Measurements from ENCODE around the gene RAET1L. TPM values are rescaled to one million over a fixed set of nuclear protein-coding genes. Genes with fewer than 3 reads are reported as not detected.

RAET1L gene
- total and polyA plus RNA-seq, 10 of the 15 experiments (the other 5 are each of a cell fraction or from before 2014, with no cell fraction given) = not detected

DNA sequence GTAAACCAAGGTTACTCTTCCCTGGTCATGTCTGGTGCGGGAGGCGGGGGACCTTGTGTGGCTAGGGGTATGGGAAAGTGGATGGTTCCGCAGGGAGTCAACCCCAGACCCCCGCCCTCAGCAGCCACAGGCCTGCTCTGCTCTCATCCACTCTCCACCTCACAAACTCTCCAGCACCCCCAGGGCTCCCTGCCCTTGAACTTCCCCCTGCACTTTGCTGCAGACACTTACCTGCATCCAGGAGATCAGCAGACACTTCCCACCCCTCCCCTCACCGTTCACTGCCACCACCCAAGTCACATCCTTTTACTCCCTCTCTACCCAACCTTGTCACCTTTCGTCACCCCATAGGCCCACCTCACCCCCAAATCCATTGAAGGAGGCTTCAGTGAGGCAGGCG lies 3.9 kb upstream of the RAET1L start:
- Histone ChIP-seq H3K27me3 (replicated peaks in 1 of 2; ENCODE audit: control insufficient read depth in 2 of 2, insufficient read depth in 2 of 2, low read length in 1 of 2) (peaks cover 0 to 17% of the 10 kb centered on the region in 2 experiments; a peak in 3 of 4 replicates), H4K20me1 (ENCODE audit: control insufficient read depth, insufficient read depth) (no peaks in the 10 kb centered on the region), H3K4me3 (no peak overlapping the region), H3K27ac (ENCODE audit: control insufficient read depth, insufficient read depth) (no peak overlapping the region), H3K9ac (ENCODE audit: control insufficient read depth, insufficient read depth, low read length) (no peak overlapping the region), H2AFZ (ENCODE audit: control insufficient read depth, low read depth, low read length) (no peak overlapping the region), H3K4me2 (ENCODE audit: control insufficient read depth, insufficient read depth) (no peak overlapping the region), H3K79me2 (ENCODE audit: control insufficient read depth, insufficient read depth, low read length) (no peaks in the 10 kb centered on the region), H3K9me3 (replicated peaks; ENCODE audit: control insufficient read depth, insufficient read depth, low read length) (no peaks in the 10 kb centered on the region), H3K36me3 (ENCODE audit: control insufficient read depth in 2 of 2, insufficient read depth in 2 of 2, low read length in 1 of 2) (no peaks in the 10 kb centered on the region), H3K4me1 (ENCODE audit: control insufficient read depth, insufficient read depth, low read length) (no peaks in the 10 kb centered on the region; the same call in 1 of the 2 replicates)
- no peak for FAIRE-seq
- no TSS peak for BruUV-seq (replicated peaks)
- in situ Hi-C loops (cut with MboI) (no loop called here), intact Hi-C loops (cut with micrococcal nuclease; ENCODE audit: unreplicated experiment) (no loop called here)
- POLR2A ChIA-PET = no interaction called here
- no peak for ATAC-seq
- SMC1A ChIA-PET (ENCODE audit: uncharacterized antibody, unreplicated experiment) = no interaction called here
- 52% methylated on average over 7 of the region's 7 CpGs for WGBS (ENCODE audit: insufficient coverage, insufficient replicate concordance, low lambda C conversion rate, missing lambda C conversion rate)
- RAD21 ChIA-PET (ENCODE audit: unreplicated experiment) = no interaction called here
- DNase-seq (ENCODE audit: low read depth, low spot score) = no peak
- TF ChIP-seq RBBP5 (conservative IDR thresholded peaks at IDR 0.05) (no peak), ZNF274 (IDR thresholded peaks at IDR 0.05; ENCODE audit: insufficient read depth, insufficient read length) (no peak), ZBED1 (IDR thresholded peaks at IDR 0.05; ENCODE audit: borderline replicate concordance) (no peak), SREBF1 (IDR thresholded peaks at IDR 0.05; ENCODE audit: low read length) (no peak)
- TF ChIP-seq, protein P1, sequence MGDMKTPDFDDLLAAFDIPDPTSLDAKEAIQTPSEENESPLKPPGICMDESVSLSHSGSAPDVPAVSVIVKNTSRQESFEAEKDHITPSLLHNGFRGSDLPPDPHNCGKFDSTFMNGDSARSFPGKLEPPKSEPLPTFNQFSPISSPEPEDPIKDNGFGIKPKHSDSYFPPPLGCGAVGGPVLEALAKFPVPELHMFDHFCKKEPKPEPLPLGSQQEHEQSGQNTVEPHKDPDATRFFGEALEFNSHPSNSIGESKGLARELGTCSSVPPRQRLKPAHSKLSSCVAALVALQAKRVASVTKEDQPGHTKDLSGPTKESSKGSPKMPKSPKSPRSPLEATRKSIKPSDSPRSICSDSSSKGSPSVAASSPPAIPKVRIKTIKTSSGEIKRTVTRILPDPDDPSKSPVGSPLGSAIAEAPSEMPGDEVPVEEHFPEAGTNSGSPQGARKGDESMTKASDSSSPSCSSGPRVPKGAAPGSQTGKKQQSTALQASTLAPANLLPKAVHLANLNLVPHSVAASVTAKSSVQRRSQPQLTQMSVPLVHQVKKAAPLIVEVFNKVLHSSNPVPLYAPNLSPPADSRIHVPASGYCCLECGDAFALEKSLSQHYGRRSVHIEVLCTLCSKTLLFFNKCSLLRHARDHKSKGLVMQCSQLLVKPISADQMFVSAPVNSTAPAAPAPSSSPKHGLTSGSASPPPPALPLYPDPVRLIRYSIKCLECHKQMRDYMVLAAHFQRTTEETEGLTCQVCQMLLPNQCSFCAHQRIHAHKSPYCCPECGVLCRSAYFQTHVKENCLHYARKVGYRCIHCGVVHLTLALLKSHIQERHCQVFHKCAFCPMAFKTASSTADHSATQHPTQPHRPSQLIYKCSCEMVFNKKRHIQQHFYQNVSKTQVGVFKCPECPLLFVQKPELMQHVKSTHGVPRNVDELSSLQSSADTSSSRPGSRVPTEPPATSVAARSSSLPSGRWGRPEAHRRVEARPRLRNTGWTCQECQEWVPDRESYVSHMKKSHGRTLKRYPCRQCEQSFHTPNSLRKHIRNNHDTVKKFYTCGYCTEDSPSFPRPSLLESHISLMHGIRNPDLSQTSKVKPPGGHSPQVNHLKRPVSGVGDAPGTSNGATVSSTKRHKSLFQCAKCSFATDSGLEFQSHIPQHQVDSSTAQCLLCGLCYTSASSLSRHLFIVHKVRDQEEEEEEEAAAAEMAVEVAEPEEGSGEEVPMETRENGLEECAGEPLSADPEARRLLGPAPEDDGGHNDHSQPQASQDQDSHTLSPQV (IDR thresholded peaks at IDR 0.05) = no peak
- TF ChIP-seq, protein P2, sequence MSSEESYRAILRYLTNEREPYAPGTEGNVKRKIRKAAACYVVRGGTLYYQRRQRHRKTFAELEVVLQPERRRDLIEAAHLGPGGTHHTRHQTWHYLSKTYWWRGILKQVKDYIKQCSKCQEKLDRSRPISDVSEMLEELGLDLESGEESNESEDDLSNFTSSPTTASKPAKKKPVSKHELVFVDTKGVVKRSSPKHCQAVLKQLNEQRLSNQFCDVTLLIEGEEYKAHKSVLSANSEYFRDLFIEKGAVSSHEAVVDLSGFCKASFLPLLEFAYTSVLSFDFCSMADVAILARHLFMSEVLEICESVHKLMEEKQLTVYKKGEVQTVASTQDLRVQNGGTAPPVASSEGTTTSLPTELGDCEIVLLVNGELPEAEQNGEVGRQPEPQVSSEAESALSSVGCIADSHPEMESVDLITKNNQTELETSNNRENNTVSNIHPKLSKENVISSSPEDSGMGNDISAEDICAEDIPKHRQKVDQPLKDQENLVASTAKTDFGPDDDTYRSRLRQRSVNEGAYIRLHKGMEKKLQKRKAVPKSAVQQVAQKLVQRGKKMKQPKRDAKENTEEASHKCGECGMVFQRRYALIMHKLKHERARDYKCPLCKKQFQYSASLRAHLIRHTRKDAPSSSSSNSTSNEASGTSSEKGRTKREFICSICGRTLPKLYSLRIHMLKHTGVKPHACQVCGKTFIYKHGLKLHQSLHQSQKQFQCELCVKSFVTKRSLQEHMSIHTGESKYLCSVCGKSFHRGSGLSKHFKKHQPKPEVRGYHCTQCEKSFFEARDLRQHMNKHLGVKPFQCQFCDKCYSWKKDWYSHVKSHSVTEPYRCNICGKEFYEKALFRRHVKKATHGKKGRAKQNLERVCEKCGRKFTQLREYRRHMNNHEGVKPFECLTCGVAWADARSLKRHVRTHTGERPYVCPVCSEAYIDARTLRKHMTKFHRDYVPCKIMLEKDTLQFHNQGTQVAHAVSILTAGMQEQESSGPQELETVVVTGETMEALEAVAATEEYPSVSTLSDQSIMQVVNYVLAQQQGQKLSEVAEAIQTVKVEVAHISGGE (CRISPR knock-in tag; IDR thresholded peaks at IDR 0.05) = no peak
- CTCF ChIA-PET = interaction anchor here (1.2 kb wide), 1 partner anchor 42 kb away, joined by 4 read pairs; no protein-coding TSS in a partner anchor
